OCI-LY7 (cell line): ENCODE measurements around the gene TSPAN8. TPM values are rescaled to one million over a fixed set of nuclear protein-coding genes. Genes with fewer than 3 reads are reported as not detected.

Source experiments
- BruUV-seq: library from RNA; stranded (reverse); fragments of 400-500 nt; replicated peaks from 2 replicates; lab custom pipeline; 2021; lab: Mats Ljungman, UMichigan
- CTCF ChIA-PET: fragments of 300-600 bp; sonication (Branson Sonifier 250); formaldehyde crosslinking; loops from one replicate; lab custom pipeline; 2022; ENCODE audit warnings: antibody characterized with exemption; ENCODE audit not compliant: unreplicated experiment; lab: Charles Lee
- POLR2A ChIA-PET: fragments of 300-600 bp; sonication (Branson Sonifier 250); formaldehyde crosslinking; loops from one replicate; lab custom pipeline; 2022; ENCODE audit warnings: antibody characterized with exemption; lab: Charles Lee
- DNase-seq: peaks from one replicate; pipeline ENCODE4 v3.0.0-alpha.2; 2015; ENCODE audit warnings: low spot score
- H2AFZ ChIP-seq: fragments of 200-600 bp; sonication (generic), shearing (Covaris generic); 2 replicates; pipeline ENCODE4 v1.6.1; 2014; ENCODE audit warnings: mild to moderate bottlenecking, antibody characterized with exemption, low read length, moderate library complexity
- H3K27ac ChIP-seq: fragments of 200-600 bp; sonication (generic); 2 replicates; pipeline ENCODE4 v1.5.1; 2014; ENCODE audit warnings: mixed run types, low read depth, mild to moderate bottlenecking, moderate library complexity, low read length, inconsistent platforms; ENCODE audit not compliant: poor library complexity, severe bottlenecking
- H3K36me3 ChIP-seq: fragments of 200-600 bp; sonication (generic); 2 replicates; pipeline ENCODE4 v1.6.1; 2014; ENCODE audit warnings: mild to moderate bottlenecking, antibody characterized with exemption, low read length, moderate library complexity, mixed read lengths; ENCODE audit not compliant: insufficient read depth
- H3K4me1 ChIP-seq: fragments of 200-600 bp; sonication (generic); 2 replicates; pipeline ENCODE4 v1.5.1; 2014; ENCODE audit warnings: mild to moderate bottlenecking, low read length; ENCODE audit not compliant: insufficient read depth, poor library complexity, severe bottlenecking
- H3K4me2 ChIP-seq: fragments of 200-600 bp; sonication (generic); 2 replicates; pipeline ENCODE4 v1.6.1; 2014; ENCODE audit warnings: mild to moderate bottlenecking, low read length
- H3K4me3 ChIP-seq: fragments of 200-600 bp; sonication (generic); 2 replicates; pipeline ENCODE4 v1.5.1; 2014; ENCODE audit warnings: mild to moderate bottlenecking, low read depth, low read length; ENCODE audit not compliant: poor library complexity, severe bottlenecking
- H3K79me2 ChIP-seq: fragments of 200-600 bp; sonication (generic); 2 replicates; pipeline ENCODE4 v1.6.1; 2016; ENCODE audit warnings: low read depth, mild to moderate bottlenecking, low read length, moderate library complexity, mixed read lengths; ENCODE audit not compliant: insufficient read depth
- H3K9me2 ChIP-seq: fragments of 200-600 bp; sonication (generic); 2 replicates; pipeline ENCODE4 v1.6.1; 2016; ENCODE audit warnings: mild to moderate bottlenecking, low read length, mixed read lengths; ENCODE audit not compliant: insufficient read depth
- H3K9me3 ChIP-seq: fragments of 200-600 bp; sonication (generic); 2 replicates; pipeline ENCODE4 v1.6.1; 2014; ENCODE audit warnings: mild to moderate bottlenecking, mixed run types, low read length, mixed read lengths
- H4K20me1 ChIP-seq: fragments of 200-600 bp; sonication (generic); 2 replicates; pipeline ENCODE4 v1.6.1; 2014; ENCODE audit warnings: mild to moderate bottlenecking, antibody characterized with exemption, low read length, moderate library complexity, mixed read lengths; ENCODE audit not compliant: insufficient read depth
- EZH2phosphoT487 ChIP-seq: fragments of 200-600 bp; sonication (generic); IDR thresholded peaks from 2 replicates; pipeline ENCODE4 v1.6.1; 2018; ENCODE audit warnings: low read depth, borderline replicate concordance, mild to moderate bottlenecking, mixed run types, antibody characterized with exemption, low read length, moderate library complexity, mixed read lengths
- intact Hi-C: fragments of 100-400 bp; cut with micrococcal nuclease; formaldehyde crosslinking; loops from one replicate; pipeline ENCODE4 v1.10.0; 2022; ENCODE audit not compliant: unreplicated experiment
- total RNA-seq, 2 experiments: library from RNA; depleted of rRNA in 1 of 2; stranded (reverse); fragments of >200 nt in 1 of 2; shearing (Covaris generic) in 1 of 2; gene quantifications; 2 replicates each; pipeline ENCODE4 v1.2.3, GENCODE V29; 2014 to 2022
- TF ChIP-seq, protein P1 (sequence below): fragments of 200-600 bp; sonication (generic); conservative IDR thresholded peaks from 2 replicates; pipeline ENCODE4 v1.5.1; 2014; ENCODE audit warnings: mild to moderate bottlenecking, antibody characterized with exemption, low read length, moderate library complexity, mixed read lengths

The TSPAN8 gene
- total RNA-seq, 2 experiments from 2014 or later = not detected

- H3K4me2 ChIP-seq = no peak overlapping the region
Measured at GRCh38 chr12:71105956-71106355, 51.8 kb downstream of the TSPAN8 start.

GRCh38 chr12:71092290-71092689, 65.5 kb downstream of the TSPAN8 start:
- H3K9me3 ChIP-seq = no peaks in the 10 kb centered on the region
- no peaks in the 10 kb centered on the region for H3K4me1 ChIP-seq
- intact Hi-C loops = no loop called here
- H4K20me1 ChIP-seq = no peaks in the 10 kb centered on the region
- H2AFZ ChIP-seq = no peak overlapping the region
- H3K4me2 ChIP-seq = no peak overlapping the region
- H3K4me3 ChIP-seq = no peak overlapping the region
- BruUV-seq = no TSS peak
- H3K9me2 ChIP-seq = no peaks in the 10 kb centered on the region
- no peak for DNase-seq
- ChIA-PET POLR2A (no interaction called here), CTCF (no interaction called here)
- no peak for TF ChIP-seq EZH2phosphoT487
- TF ChIP-seq, protein P1, sequence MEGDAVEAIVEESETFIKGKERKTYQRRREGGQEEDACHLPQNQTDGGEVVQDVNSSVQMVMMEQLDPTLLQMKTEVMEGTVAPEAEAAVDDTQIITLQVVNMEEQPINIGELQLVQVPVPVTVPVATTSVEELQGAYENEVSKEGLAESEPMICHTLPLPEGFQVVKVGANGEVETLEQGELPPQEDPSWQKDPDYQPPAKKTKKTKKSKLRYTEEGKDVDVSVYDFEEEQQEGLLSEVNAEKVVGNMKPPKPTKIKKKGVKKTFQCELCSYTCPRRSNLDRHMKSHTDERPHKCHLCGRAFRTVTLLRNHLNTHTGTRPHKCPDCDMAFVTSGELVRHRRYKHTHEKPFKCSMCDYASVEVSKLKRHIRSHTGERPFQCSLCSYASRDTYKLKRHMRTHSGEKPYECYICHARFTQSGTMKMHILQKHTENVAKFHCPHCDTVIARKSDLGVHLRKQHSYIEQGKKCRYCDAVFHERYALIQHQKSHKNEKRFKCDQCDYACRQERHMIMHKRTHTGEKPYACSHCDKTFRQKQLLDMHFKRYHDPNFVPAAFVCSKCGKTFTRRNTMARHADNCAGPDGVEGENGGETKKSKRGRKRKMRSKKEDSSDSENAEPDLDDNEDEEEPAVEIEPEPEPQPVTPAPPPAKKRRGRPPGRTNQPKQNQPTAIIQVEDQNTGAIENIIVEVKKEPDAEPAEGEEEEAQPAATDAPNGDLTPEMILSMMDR = no peak
- no peak overlapping the region for H3K27ac ChIP-seq
- H3K79me2 ChIP-seq = no peaks in the 10 kb centered on the region
- no peaks in the 10 kb centered on the region for H3K36me3 ChIP-seq

More at GRCh38 chr12:71105956-71106355, 51.8 kb downstream of the TSPAN8 start:
- no peak overlapping the region for H3K4me3 ChIP-seq
- H3K36me3 ChIP-seq = no peaks in the 10 kb centered on the region
- no peaks in the 10 kb centered on the region for H3K9me3 ChIP-seq
- H3K4me1 ChIP-seq = no peaks in the 10 kb centered on the region
- no peaks in the 10 kb centered on the region for H3K9me2 ChIP-seq
- no peak overlapping the region for H3K27ac ChIP-seq
- no peaks in the 10 kb centered on the region for H4K20me1 ChIP-seq
- TF ChIP-seq EZH2phosphoT487 = no peak
- TF ChIP-seq, protein P1 = no peak
- intact Hi-C loops = no loop called here
- H2AFZ ChIP-seq = no peak overlapping the region
- no TSS peak for BruUV-seq
- DNase-seq = no peak
- ChIA-PET POLR2A (no interaction called here), CTCF (no interaction called here)
- no peaks in the 10 kb centered on the region for H3K79me2 ChIP-seq

- no peak overlapping the region for H3K4me3 ChIP-seq
- intact Hi-C loops = no loop called here
- H2AFZ ChIP-seq = no peak overlapping the region
- no peak overlapping the region for H3K27ac ChIP-seq
- H3K79me2 ChIP-seq = no peaks in the 10 kb centered on the region
- H3K9me3 ChIP-seq = no peaks in the 10 kb centered on the region
- ChIA-PET CTCF (no interaction called here), POLR2A (no interaction called here)
- no peaks in the 10 kb centered on the region for H3K4me1 ChIP-seq
- no peaks in the 10 kb centered on the region for H3K9me2 ChIP-seq
- no peak for DNase-seq
- H4K20me1 ChIP-seq = no peaks in the 10 kb centered on the region
- no TSS peak for BruUV-seq
- TF ChIP-seq EZH2phosphoT487 = no peak
- TF ChIP-seq, protein P1 = no peak
- no peaks in the 10 kb centered on the region for H3K36me3 ChIP-seq
- H3K4me2 ChIP-seq = no peak overlapping the region
Measured at GRCh38 chr12:71090971-71091370, 66.8 kb downstream of the TSPAN8 start.
